GM18909 (cell line): ENCODE results near the gene VCAN.

Experiments
- ATAC-seq: cut with Tn5 transposase; IDR thresholded peaks from one replicate; pipeline ENCODE4 v1.9.1; 2021; ENCODE audit warnings: mild to moderate bottlenecking; ENCODE audit not compliant: unreplicated experiment, poor library complexity

Gene VCAN

DNA sequence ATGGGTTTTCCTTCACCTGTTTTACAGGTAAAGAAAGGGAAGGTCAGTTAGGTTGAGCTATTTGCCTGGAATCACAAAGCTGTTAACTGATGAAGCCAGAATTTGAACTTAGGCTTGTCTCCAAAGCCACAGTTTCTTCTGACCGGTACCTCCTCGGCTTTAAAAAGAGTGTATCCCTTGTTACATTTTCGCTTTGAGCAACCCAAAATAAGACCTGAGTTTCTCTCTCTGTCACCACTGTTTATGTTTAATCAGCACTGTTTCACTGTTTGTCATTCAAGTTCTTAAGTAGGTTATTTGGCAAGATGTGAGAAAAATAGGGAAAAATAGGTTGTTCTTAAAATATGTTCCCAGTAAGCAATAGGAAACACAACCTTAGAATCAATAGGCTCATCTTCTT, 84.6 kb downstream of the VCAN start:
- peak; percentile 73 for ATAC-seq

DNA sequence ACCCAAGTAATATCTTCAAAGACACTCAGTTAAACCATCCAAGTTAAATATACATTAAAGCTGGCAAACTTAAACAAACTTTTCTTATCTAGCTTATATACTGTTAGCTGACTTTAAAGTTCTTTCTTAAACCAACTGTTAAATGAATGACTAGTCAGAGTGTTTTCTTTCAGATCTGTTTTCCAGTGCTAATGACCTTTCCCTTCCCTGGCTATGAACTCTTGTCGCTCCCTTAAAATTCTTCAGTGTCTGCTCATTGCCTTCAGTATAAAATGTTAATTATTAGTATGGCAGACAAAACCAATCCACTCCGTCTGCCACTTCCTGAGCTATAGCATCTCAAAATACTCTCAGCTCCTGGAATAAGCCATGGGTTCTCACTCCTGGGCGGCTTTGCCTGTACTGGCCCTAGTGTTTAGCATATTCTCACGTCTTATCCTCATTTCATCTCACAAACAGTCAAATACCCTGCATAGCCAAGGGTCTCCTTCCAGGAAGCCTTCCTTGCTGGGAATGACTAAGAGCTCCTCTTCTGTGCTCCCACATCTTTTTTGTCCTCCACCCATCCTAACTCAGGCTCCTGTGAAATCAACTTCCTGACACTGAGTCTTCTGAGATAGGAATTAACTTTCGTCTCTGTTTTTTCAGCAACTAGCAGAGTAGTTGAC, 87.7 kb downstream of the VCAN start:
- no peak for ATAC-seq

DNA sequence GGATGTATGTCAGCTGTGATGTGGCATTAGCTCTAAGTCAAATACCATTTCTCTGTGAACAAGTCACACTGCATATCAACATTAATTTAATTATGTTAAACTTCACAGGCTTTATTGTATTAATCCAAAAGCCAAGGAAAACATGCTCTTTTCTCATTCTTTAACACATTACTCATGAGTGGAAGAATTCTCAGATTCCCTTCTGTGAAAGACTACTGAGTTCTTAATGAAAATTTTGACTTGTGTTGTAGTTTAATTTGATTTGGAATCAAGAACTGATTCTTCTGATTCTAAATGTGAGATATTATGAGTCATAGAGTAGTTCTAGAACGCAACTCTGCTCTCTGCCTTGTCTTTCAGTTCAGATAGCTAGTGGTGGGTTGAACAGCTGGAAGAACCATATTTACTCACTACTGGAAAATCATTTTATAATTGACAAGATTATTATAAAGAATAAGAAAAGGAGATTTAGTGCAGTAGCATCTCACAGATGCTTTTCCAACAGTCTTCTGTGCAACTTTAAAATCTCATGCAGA, 90.6 kb downstream of the VCAN start:
- no peak for ATAC-seq

DNA sequence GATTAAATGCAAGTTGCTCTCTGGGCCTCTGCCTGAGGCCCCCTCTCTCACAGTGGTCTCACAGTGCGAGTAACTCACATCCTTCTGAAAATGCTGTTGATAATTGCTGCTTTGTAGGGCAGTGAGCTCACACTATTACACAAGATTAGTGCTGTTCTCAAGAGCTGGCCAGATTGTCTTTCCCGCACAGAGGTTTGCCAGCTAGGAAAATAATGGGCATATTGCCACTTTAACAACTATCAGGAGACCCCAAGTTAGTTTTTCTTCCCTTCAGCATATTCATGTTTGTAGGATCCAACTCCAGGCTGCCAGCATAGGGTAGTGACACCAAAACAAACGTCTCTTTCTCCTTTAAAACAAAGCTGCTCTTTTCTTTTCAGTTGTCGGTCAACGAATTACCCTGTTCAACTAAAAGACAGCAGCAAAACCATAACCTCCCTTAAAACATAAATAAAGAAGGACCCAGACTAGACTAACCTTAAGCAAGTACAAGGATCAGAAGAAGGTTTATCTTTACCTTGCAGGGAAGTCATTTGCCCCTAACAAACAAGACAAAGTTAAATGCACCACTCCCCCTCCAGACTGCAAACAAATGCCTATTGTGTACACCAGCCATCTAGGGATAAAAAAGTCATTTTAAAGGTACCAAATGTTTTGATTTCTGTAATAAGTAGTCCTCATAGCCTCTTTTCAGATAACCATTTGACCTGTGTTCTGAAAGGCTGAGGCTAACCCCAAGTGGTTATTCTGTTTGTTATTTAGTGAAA, 91.4 kb downstream of the VCAN start:
- ATAC-seq: no peak

DNA sequence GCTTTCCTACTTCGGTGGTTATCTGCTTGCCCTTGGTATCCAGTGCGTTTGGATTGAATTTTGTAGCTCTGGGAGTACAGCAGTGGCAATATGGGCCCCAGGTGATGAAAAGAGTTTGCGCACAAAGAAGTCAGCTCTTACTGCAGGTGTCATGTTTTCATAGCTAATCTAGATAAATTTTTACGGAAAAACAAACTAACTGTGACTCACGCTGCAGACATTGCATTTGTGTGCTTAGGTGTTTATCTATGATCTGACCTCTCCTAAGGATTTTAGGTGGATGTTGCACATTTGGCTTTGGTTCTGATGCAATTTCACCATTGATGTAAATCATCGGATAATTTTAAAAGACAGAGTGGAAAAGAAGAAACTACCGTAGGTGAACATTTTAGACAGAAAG, 92.1 kb downstream of the VCAN start:
- no peak for ATAC-seq

- ATAC-seq: no peak
Measured at GRCh38 chr5:83564069-83564749, 92.7 kb downstream of the VCAN start.

- no peak for ATAC-seq
Measured at GRCh38 chr5:83567741-83568140, 96.2 kb downstream of the VCAN start.

DNA sequence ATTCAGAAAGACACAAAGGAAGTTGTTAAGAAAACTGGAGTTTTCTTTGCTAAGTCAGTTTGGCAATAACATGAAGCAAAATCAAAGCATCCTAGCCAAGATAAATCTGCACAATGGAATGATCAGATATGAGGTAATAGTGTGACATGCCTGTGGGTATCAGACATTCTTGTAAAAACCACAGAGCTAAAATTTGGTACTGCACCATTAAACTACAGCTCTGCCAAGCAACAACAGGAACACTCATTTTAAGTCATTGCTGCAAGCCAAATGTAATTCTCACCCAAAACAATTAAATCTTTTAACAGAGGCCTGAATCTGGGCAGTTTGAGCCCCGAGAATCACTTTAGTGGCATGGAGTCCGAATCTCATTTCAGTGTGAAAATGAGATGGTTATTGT, 96.6 kb downstream of the VCAN start:
- no peak for ATAC-seq

- ATAC-seq: no peak
Measured at GRCh38 chr5:83570916-83571315, 99.4 kb downstream of the VCAN start.

DNA sequence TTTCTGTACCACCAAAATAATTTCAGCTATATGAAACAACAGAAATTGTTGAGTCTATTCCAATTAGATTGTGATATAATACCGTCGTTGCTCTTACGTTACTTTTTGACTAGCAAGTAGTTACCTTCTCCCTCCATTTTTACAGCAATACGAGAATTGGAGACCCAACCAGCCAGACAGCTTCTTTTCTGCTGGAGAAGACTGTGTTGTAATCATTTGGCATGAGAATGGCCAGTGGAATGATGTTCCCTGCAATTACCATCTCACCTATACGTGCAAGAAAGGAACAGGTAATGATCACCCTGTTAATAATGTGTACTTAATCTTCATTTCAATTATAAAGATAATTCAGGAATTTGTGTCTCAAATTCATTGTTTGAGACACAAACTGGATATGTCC, 100.7 kb downstream of the VCAN start:
- ATAC-seq: no peak

GRCh38 chr5:83576341-83576740, 104.8 kb downstream of the VCAN start:
- ATAC-seq: no peak

- ATAC-seq: no peak
Measured at GRCh38 chr5:83577036-83577636, 105.6 kb downstream of the VCAN start.

- no peak for ATAC-seq
Measured at GRCh38 chr5:83583859-83584258, 112.3 kb downstream of the VCAN start.

DNA sequence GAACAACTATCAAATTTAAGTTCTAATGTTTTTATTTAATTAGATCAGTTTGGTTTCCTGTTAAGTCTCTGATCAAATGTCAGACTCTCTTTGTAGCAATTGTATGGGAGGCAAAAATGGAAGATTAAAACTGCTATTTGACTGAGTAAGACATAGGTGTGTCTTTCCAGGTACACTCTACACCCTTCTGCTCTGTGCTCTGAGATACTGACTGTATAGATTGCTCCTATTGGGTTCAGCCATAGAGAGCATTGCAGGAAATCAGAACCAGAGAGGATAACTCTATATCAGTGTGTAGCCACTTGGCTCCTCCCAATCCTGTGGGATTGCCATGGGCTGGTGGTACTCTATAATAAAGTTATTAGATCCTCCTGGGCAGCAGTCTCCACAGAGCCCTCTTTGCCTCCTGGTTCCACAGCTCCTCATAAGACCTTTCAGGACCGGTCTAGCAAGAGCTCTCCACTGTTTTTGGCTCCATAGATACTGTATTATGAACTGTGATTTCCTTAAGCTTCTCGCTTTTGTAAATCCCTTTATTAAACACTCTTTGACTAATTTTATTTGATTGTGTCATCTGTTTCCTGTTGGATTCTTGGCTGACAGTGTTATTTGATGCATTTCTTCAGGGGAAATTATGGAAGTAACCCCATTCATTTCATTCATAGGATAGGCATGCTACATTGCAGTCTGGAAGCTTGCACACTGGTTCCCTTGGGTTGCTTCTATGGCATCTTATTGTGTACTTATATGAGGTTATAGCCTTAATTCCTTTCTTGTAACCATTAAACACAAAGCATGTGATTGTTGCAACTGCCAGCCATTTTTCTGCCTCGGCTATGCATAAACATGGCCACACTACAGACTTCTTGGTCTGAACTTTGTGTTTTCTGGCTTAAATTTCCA, 115.6 kb downstream of the VCAN start:
- no peak for ATAC-seq

DNA sequence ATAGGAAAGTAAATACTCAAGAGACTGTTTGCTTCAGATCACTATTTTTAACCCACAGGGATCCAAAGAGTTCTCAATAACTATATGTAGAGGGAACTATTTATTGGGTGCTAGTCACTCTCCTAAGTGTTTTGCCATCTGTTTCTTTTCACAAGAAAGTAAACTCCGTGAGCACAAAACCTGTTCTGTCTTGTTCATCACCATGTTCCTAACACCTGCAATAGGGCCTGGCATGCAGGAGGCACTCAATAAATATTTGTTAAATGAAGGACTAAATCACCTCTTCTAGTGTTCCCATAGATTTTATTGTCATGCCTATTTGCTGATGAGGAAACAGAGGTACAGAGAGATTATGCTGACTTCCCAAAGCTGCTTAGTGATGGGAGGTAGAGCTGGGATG, 118.2 kb downstream of the VCAN start:
- ATAC-seq: no peak

DNA sequence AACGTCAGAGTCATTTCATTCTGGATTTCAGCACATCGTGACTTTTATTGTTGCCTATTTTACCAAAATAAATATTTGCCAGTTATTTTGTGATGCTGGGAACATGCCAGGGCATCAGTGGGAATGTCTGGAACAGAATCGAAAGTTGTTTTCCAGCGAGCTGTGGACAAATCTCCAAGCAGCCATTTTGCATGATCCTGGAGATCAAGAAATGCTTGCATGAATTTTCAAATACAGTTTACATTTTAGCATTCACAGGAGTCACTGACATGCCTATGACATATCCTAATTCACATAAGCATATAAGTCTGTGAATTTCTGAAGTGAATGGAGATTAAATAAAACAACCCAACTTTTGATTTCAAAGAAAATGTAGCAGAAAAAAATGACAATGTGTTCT, 119.4 kb downstream of the VCAN start:
- no peak for ATAC-seq

DNA sequence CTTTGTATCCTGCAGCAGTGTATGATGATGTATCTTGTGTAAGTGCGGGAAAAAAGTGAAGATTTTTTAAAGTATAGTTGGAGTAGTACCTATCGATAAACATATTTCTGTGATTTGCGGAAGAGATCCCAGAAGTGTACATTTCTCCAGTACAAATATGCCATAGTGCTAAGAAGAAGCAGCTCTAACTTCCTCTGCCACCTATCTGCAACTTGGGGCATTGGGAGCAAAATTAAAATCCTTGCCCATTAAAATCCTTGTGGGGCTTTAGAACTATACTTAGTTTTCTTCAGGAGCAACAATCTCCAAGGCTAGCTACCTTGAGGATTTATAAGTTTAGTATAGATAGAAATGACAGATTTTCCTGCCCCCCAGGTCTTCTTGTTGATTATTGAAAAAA, 123.7 kb downstream of the VCAN start:
- no peak for ATAC-seq

DNA sequence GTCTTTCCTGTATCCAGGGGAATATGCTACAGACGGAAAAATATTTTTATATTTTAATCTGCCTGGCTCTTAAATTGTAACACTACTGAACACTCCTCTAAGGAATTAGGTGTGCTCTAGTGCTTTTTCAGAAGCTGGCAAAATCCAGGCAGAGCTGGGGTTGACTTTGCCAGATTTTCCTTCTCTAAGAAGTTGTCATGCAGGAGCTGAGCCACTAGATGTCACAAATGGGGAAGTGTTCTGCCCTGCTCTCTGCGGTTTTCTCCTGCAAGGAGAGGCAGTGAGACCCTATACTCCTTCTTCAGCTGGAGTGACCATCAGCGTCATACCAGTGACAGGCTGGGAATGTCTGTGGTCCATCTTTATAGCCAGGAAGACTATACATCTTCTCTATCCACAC, 136.6 kb downstream of the VCAN start:
- peak; percentile 65 for ATAC-seq

GRCh38 chr5:83614841-83615240, 143.3 kb downstream of the VCAN start:
- ATAC-seq: no peak

DNA sequence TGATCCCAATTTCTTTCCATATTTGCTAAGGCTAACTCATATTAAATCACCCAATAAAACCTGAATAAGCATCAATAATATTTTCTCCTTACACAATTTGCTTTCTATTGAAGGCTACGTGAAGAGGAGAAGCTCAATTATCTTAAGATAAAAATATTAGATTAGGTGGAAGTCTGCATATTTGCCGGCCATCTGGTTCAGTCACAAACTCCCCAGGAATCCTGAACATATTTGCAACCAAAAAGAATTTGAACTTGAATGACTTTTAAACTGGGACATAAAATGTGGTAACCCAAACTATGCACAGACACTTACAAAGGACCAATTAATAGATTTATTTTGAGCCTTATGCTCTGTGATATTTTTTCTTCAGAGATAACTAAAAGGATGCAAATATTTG, 156.8 kb downstream of the VCAN start:
- no peak for ATAC-seq
